Mesothelial cell of epicardium (in vitro differentiated cells): ENCODE results near the gene UCP1. TPM values are rescaled to one million over a fixed set of nuclear protein-coding genes. Genes with fewer than 3 reads are reported as not detected.

Experiments
- DNase-seq, 2 experiments: peaks; one replicate each; pipeline ENCODE4 v3.0.0; 2021; ENCODE audit warnings: low spot score in 2 of 2; ENCODE audit not compliant: unreplicated experiment in 2 of 2
- H3K27ac Mint-ChIP-seq: 2 replicates; pipeline ENCODE4 v1.8.0; 2021; ENCODE audit warnings: mixed read lengths
- H3K27me3 Mint-ChIP-seq: 2 replicates; pipeline ENCODE4 v1.8.0; 2021; ENCODE audit warnings: low read depth, mixed read lengths
- H3K36me3 Mint-ChIP-seq: 2 replicates; pipeline ENCODE4 v1.8.0; 2021; ENCODE audit warnings: mixed read lengths
- H3K4me1 Mint-ChIP-seq: 2 replicates; pipeline ENCODE4 v1.8.0; 2021; ENCODE audit warnings: mixed read lengths
- H3K4me3 Mint-ChIP-seq: 2 replicates; pipeline ENCODE4 v1.8.0; 2021; ENCODE audit warnings: mild to moderate bottlenecking, moderate library complexity, mixed read lengths
- H3K9me3 Mint-ChIP-seq: 2 replicates; pipeline ENCODE4 v1.8.0; 2021; ENCODE audit warnings: mixed read lengths
- total RNA-seq: library from RNA; stranded (reverse); gene quantifications from 3 replicates; pipeline ENCODE4 v1.2.1, GENCODE V29; 2021
- TF ChIP-seq, protein P1 (sequence below): fragments of 200-600 bp; sonication (generic); IDR thresholded peaks from one replicate; pipeline ENCODE4 v1.5.0; 2021; ENCODE audit warnings: antibody characterized with exemption; ENCODE audit not compliant: unreplicated experiment

UCP1 gene
- total RNA-seq, 1 donor from 2014 or later, result not detected

GRCh38 chr4:140571620-140572019 lies 2.9 kb upstream of the UCP1 start:
- Mint-ChIP-seq H3K27me3 (peaks cover 15% of the 10 kb centered on the region), H3K36me3 (peaks cover 2% of the 10 kb centered on the region), H3K4me1 (peaks cover 12% of the 10 kb centered on the region), H3K9me3 (peaks cover 15% of the 10 kb centered on the region), H3K27ac (no peak overlapping the region), H3K4me3 (no peak overlapping the region)
- DNase-seq, result no peak
- TF ChIP-seq, protein P1, sequence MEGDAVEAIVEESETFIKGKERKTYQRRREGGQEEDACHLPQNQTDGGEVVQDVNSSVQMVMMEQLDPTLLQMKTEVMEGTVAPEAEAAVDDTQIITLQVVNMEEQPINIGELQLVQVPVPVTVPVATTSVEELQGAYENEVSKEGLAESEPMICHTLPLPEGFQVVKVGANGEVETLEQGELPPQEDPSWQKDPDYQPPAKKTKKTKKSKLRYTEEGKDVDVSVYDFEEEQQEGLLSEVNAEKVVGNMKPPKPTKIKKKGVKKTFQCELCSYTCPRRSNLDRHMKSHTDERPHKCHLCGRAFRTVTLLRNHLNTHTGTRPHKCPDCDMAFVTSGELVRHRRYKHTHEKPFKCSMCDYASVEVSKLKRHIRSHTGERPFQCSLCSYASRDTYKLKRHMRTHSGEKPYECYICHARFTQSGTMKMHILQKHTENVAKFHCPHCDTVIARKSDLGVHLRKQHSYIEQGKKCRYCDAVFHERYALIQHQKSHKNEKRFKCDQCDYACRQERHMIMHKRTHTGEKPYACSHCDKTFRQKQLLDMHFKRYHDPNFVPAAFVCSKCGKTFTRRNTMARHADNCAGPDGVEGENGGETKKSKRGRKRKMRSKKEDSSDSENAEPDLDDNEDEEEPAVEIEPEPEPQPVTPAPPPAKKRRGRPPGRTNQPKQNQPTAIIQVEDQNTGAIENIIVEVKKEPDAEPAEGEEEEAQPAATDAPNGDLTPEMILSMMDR, result no peak

GRCh38 chr4:140569307-140569638 lies 512 bp upstream of the UCP1 start:
- Mint-ChIP-seq H3K4me3 (peak overlapping the region; percentile 72), H3K36me3 (peaks cover 2% of the 10 kb centered on the region), H3K9me3 (peaks cover 15% of the 10 kb centered on the region), H3K4me1 (peaks cover 12% of the 10 kb centered on the region), H3K27ac (no peak overlapping the region), H3K27me3 (peaks cover 12% of the 10 kb centered on the region)
- TF ChIP-seq, protein P1, result no peak
- DNase-seq, result no peak

- DNase-seq, result no peak
- TF ChIP-seq, protein P1, result no peak
These were observed 9.1 kb downstream of the UCP1 start for GRCh38 chr4:140559696-140560095.

GRCh38 chr4:140557831-140558435 lies 10.8 kb downstream of the UCP1 start:
- Mint-ChIP-seq H3K27me3 (peaks cover 18% of the 10 kb centered on the region), H3K36me3 (peaks cover 1% of the 10 kb centered on the region), H3K4me3 (no peak overlapping the region), H3K27ac (no peak overlapping the region), H3K9me3 (no peaks in the 10 kb centered on the region), H3K4me1 (no peaks in the 10 kb centered on the region)
- DNase-seq, result no peak
- TF ChIP-seq, protein P1, result no peak

More at GRCh38 chr4:140559696-140560095, 9.1 kb downstream of the UCP1 start:
- Mint-ChIP-seq H3K27ac (no peak overlapping the region), H3K9me3 (no peaks in the 10 kb centered on the region), H3K36me3 (no peaks in the 10 kb centered on the region), H3K4me1 (no peaks in the 10 kb centered on the region), H3K27me3 (peaks cover 22% of the 10 kb centered on the region), H3K4me3 (no peak overlapping the region)

GRCh38 chr4:140556372-140557085 lies 12.2 kb downstream of the UCP1 start:
- TF ChIP-seq, protein P1, result no peak
- H3K36me3 Mint-ChIP-seq, result peaks cover 1% of the 10 kb centered on the region
- no peaks in the 10 kb centered on the region for H3K9me3 Mint-ChIP-seq
- H3K4me1 Mint-ChIP-seq, result no peaks in the 10 kb centered on the region
- H3K27ac Mint-ChIP-seq, result no peak overlapping the region
- DNase-seq, result no peak
- peaks cover 11% of the 10 kb centered on the region for H3K27me3 Mint-ChIP-seq
- H3K4me3 Mint-ChIP-seq, result no peak overlapping the region
